Measurements from ENCODE around the gene ADCK1. TPM values are rescaled to one million over a fixed set of nuclear protein-coding genes. Genes with fewer than 3 reads are reported as not detected.

The ADCK1 gene, protein sequence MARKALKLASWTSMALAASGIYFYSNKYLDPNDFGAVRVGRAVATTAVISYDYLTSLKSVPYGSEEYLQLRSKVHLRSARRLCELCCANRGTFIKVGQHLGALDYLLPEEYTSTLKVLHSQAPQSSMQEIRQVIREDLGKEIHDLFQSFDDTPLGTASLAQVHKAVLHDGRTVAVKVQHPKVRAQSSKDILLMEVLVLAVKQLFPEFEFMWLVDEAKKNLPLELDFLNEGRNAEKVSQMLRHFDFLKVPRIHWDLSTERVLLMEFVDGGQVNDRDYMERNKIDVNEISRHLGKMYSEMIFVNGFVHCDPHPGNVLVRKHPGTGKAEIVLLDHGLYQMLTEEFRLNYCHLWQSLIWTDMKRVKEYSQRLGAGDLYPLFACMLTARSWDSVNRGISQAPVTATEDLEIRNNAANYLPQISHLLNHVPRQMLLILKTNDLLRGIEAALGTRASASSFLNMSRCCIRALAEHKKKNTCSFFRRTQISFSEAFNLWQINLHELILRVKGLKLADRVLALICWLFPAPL
- total RNA-seq = 1 to 10 TPM; 6.9 to 7.4 TPM
- 10.4 TPM for polyA plus RNA-seq (2013, experiment 1 of 2)
- polyA plus RNA-seq (2013, experiment 2 of 2) = 8.2 TPM
- long read RNA-seq, experiment 1, partial matches to known transcripts = 0 of 3 reads
- long read RNA-seq, experiment 1, other reads (novel, unspliced or antisense) = 0 of 3 reads
- long read RNA-seq, experiment 2, partial matches to known transcripts = 0 of 6 reads
- long read RNA-seq, experiment 2, other reads (novel, unspliced or antisense) = 2 of 6 reads
- long read RNA-seq, experiment 3, transcript ADCK1-201 (11 exons, 2,234 nt) = major isoform, 29 of 43 reads
- long read RNA-seq, experiment 3, partial matches to known transcripts = 3 of 43 reads
- long read RNA-seq, experiment 3, other reads (novel, unspliced or antisense) = 9 of 43 reads
- long read RNA-seq, experiment 4, partial matches to known transcripts = 1 of 5 reads
- long read RNA-seq, experiment 4, other reads (novel, unspliced or antisense) = 4 of 5 reads

GRCh38 chr14:77799863-77800730, at the start of gene ADCK1:
Gene ADCK1, plus strand, starts transcription at chr14:77800109. Its CDS starts 18,870 bp downstream, at chr14:77818979.
- Histone ChIP-seq H3K27me3 (ENCODE audit: control insufficient read depth, insufficient read depth, low read length, poor library complexity, severe bottlenecking) (peaks cover 50% of the 10 kb centered on the region), H3K36me3 (ENCODE audit: control insufficient read depth, insufficient read depth, low read length) (no peaks in the 10 kb centered on the region), H3K4me3 (ENCODE audit: low read length) (peak within 1 kb of the TSS; percentile 83), H3K9me3 (ENCODE audit: control insufficient read depth, low read length) (no peaks in the 10 kb centered on the region), H3K4me1 (ENCODE audit: control insufficient read depth, insufficient read depth, low read length) (no peaks in the 10 kb centered on the region), H3K27ac (ENCODE audit: low read depth, low read length) (peak within 1 kb of the TSS; percentile 49), H3K9ac (ENCODE audit: extremely low read depth, low read length, poor library complexity, severe bottlenecking) (peak within 1 kb of the TSS; percentile 69)
- peak; percentile 92 for DNase-seq
- Mint-ChIP-seq H3K27me3 (ENCODE audit: insufficient read depth) (peaks cover 39% of the 10 kb centered on the region), H3K4me1 (peaks cover 8% of the 10 kb centered on the region), H3K4me3 (peak within 1 kb of the TSS; percentile 71), H3K9me3 (no peaks in the 10 kb centered on the region), H3K36me3 (ENCODE audit: low read depth) (no peaks in the 10 kb centered on the region), H3K27ac (peak within 1 kb of the TSS; percentile 89)
- 3 to 11% methylated on average over 25 to 66 of the region's 66 CpGs for WGBS, 2 experiments (ENCODE audit: insufficient coverage in 1 of 2, insufficient read length in 1 of 2)
- TF ChIP-seq, protein P1, sequence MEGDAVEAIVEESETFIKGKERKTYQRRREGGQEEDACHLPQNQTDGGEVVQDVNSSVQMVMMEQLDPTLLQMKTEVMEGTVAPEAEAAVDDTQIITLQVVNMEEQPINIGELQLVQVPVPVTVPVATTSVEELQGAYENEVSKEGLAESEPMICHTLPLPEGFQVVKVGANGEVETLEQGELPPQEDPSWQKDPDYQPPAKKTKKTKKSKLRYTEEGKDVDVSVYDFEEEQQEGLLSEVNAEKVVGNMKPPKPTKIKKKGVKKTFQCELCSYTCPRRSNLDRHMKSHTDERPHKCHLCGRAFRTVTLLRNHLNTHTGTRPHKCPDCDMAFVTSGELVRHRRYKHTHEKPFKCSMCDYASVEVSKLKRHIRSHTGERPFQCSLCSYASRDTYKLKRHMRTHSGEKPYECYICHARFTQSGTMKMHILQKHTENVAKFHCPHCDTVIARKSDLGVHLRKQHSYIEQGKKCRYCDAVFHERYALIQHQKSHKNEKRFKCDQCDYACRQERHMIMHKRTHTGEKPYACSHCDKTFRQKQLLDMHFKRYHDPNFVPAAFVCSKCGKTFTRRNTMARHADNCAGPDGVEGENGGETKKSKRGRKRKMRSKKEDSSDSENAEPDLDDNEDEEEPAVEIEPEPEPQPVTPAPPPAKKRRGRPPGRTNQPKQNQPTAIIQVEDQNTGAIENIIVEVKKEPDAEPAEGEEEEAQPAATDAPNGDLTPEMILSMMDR (conservative IDR thresholded peaks at IDR 0.05) = peak; percentile 70

- no peaks in the 10 kb centered on the region for H3K4me1 Mint-ChIP-seq
- peaks cover 75% of the 10 kb centered on the region for H3K36me3 Mint-ChIP-seq (ENCODE audit: low read depth)
- no peaks in the 10 kb centered on the region for H3K27me3 Mint-ChIP-seq (ENCODE audit: insufficient read depth)
- no peak overlapping the region for H3K27ac ChIP-seq (ENCODE audit: low read depth, low read length)
- TF ChIP-seq, protein P1 (conservative IDR thresholded peaks at IDR 0.05) = no peak
- 83 to 98% methylated on average over 1 to 2 of the region's 2 CpGs for WGBS, 2 experiments (ENCODE audit: insufficient coverage in 1 of 2, insufficient read length in 1 of 2)
- peaks cover 13% of the 10 kb centered on the region for H3K9me3 ChIP-seq (ENCODE audit: control insufficient read depth, low read length)
- H3K27ac Mint-ChIP-seq = no peak overlapping the region
- no peak for DNase-seq
- peaks cover 6% of the 10 kb centered on the region for H3K9me3 Mint-ChIP-seq
- H3K27me3 ChIP-seq (ENCODE audit: control insufficient read depth, insufficient read depth, low read length, poor library complexity, severe bottlenecking) = no peaks in the 10 kb centered on the region
- H3K4me3 ChIP-seq (ENCODE audit: low read length) = no peak overlapping the region
- H3K9ac ChIP-seq (ENCODE audit: extremely low read depth, low read length, poor library complexity, severe bottlenecking) = no peak overlapping the region
- H3K36me3 ChIP-seq (ENCODE audit: control insufficient read depth, insufficient read depth, low read length) = peaks cover 64% of the 10 kb centered on the region
- H3K4me1 ChIP-seq (ENCODE audit: control insufficient read depth, insufficient read depth, low read length) = no peaks in the 10 kb centered on the region
- H3K4me3 Mint-ChIP-seq = no peak overlapping the region
Observed at GRCh38 chr14:77752266-77752665, 47.6 kb upstream of the ADCK1 start.
